Type B pancreatic cell (in vitro differentiated cells): ENCODE measurements around the gene PRKCE. TPM values are rescaled to one million over a fixed set of nuclear protein-coding genes. Genes with fewer than 3 reads are reported as not detected.
"Not testable (repeated sequence)": the region's sequence is repeated elsewhere in the genome, so short reads cannot be mapped to it uniquely, and the experiment has no call there.

Experiments used
- DNase-seq: peaks from one replicate; pipeline ENCODE4 v3.0.0; 2021; ENCODE audit warnings: mixed read lengths; ENCODE audit not compliant: unreplicated experiment; ENCODE audit errors: extremely low spot score
- H3K27ac Mint-ChIP-seq: 2 replicates; pipeline ENCODE4 v1.8.0; 2021; ENCODE audit warnings: mild to moderate bottlenecking, mixed read lengths
- H3K27me3 Mint-ChIP-seq: 2 replicates; pipeline ENCODE4 v1.8.0; 2021; ENCODE audit warnings: mixed read lengths
- H3K36me3 Mint-ChIP-seq: 2 replicates; pipeline ENCODE4 v1.8.0; 2021; ENCODE audit warnings: mixed read lengths
- H3K4me1 Mint-ChIP-seq: one replicate; pipeline ENCODE4 v1.8.0; 2021; ENCODE audit warnings: mixed read lengths; ENCODE audit not compliant: unreplicated experiment
- H3K4me3 Mint-ChIP-seq: 2 replicates; pipeline ENCODE4 v1.8.0; 2021; ENCODE audit warnings: mild to moderate bottlenecking, mixed read lengths
- H3K9me3 Mint-ChIP-seq: 2 replicates; pipeline ENCODE4 v1.8.0; 2021; ENCODE audit warnings: mixed read lengths
- total RNA-seq: library from RNA; stranded (reverse); gene quantifications from 2 replicates; pipeline ENCODE4 v1.2.1, GENCODE V29; 2021; ENCODE audit warnings: low replicate concordance
- TF ChIP-seq, protein P1 (sequence below): fragments of 200-600 bp; sonication (generic); conservative IDR thresholded peaks from 2 replicates; pipeline ENCODE4 v1.5.0; 2021; ENCODE audit warnings: antibody characterized with exemption, mild to moderate bottlenecking

PRKCE gene
- total RNA-seq, 1 donor from 2014 or later, result 21.2 TPM

DNA sequence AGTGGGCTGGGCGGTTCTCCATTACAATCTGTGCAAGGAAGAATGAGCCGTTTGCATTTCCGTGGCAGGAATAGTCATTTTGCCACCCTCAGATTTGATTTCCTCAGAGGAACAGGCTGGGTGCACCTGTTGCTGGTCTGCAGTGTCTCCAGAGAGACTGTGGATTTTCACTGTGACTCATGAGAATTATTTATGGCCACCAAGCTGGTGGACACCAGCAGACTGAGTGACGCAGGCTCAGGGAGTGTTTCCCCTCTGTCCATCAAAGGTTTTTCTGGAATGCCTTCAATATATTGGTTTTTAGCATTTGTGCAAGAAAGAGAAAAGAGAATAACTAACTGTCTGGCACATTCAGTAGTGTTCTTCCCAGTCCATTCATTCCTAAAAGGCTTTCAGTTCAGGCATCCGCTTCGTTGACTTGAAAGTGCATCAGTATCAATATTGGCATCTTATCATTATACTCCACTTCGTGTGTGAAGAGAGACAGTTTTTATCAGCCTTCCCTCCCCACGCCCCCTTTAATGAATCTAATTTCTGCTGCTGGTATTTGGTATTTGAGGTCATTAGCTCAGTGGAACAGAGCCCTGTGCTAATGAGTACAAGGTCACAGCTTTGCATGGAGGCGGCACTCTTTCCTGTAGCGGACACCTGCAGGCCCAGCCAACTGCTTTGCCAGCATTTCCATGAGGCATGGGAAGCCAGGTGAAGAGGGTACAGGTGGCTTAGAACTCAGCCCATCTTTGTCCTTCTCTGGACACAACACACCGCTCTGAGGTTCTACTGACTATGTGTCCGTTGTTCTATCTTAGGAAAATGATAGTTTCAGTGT, 39.9 kb downstream of the PRKCE start:
- Mint-ChIP-seq H3K27ac (no peak overlapping the region), H3K27me3 (no peaks in the 10 kb centered on the region), H3K4me1 (peaks cover 19% of the 10 kb centered on the region), H3K9me3 (no peaks in the 10 kb centered on the region), H3K36me3 (no peaks in the 10 kb centered on the region), H3K4me3 (no peak overlapping the region)
- TF ChIP-seq, protein P1, sequence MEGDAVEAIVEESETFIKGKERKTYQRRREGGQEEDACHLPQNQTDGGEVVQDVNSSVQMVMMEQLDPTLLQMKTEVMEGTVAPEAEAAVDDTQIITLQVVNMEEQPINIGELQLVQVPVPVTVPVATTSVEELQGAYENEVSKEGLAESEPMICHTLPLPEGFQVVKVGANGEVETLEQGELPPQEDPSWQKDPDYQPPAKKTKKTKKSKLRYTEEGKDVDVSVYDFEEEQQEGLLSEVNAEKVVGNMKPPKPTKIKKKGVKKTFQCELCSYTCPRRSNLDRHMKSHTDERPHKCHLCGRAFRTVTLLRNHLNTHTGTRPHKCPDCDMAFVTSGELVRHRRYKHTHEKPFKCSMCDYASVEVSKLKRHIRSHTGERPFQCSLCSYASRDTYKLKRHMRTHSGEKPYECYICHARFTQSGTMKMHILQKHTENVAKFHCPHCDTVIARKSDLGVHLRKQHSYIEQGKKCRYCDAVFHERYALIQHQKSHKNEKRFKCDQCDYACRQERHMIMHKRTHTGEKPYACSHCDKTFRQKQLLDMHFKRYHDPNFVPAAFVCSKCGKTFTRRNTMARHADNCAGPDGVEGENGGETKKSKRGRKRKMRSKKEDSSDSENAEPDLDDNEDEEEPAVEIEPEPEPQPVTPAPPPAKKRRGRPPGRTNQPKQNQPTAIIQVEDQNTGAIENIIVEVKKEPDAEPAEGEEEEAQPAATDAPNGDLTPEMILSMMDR, result no peak
- DNase-seq, result no peak

DNA sequence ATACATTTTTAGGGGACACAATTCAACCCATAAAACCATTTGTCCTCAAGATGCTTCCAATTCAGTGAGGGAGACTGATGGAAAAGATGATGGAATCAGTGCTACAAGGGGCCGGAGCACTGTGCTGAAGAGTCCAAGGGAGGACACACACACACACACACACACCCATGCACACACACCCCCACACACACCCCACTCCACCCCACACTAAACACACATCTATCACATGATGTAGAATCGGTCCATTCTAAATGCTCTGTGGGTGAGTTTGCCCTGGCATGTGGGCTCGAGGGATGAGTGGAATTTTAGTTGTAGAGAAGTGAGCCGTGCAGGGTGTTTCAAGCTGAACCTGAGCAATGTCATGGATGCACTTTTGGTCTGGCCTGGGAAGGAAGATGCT, 41.1 kb downstream of the PRKCE start:
- H3K4me1 Mint-ChIP-seq, result peaks cover 25% of the 10 kb centered on the region
- DNase-seq, result no peak
- TF ChIP-seq, protein P1, result no peak
- no peaks in the 10 kb centered on the region for H3K27me3 Mint-ChIP-seq
- no peaks in the 10 kb centered on the region for H3K9me3 Mint-ChIP-seq
- H3K27ac Mint-ChIP-seq, result no peak overlapping the region
- no peak overlapping the region for H3K4me3 Mint-ChIP-seq
- no peaks in the 10 kb centered on the region for H3K36me3 Mint-ChIP-seq

DNA sequence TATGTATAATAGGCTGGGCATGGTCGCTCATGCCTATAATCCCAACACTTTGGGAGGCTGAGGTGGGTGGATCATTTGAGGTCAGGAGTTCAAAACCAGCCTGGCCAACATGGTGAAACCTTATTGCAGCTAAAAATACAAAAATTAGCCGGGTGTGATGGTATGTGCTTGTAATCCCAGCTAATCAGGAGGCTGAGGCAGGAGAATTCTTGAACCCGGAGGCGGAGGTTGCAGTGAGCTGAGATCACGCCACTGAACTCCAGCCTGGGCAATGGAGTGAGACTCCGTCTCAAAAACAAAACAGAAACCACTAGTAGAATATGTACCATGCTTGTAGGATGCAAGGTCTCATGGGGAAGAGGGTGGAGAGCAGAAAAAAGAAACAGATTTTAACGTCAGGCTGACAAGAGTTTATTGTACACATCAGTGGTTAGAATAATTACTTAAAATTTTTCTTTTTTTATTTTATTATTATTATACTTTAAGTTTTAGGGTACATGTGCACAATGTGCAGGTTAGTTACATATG, 44.1 kb downstream of the PRKCE start:
- peaks cover 37% of the 10 kb centered on the region for H3K4me1 Mint-ChIP-seq
- H3K36me3 Mint-ChIP-seq, H3K9me3 Mint-ChIP-seq, DNase-seq, H3K27ac Mint-ChIP-seq, H3K4me3 Mint-ChIP-seq, H3K27me3 Mint-ChIP-seq: not testable (repeated sequence)

DNA sequence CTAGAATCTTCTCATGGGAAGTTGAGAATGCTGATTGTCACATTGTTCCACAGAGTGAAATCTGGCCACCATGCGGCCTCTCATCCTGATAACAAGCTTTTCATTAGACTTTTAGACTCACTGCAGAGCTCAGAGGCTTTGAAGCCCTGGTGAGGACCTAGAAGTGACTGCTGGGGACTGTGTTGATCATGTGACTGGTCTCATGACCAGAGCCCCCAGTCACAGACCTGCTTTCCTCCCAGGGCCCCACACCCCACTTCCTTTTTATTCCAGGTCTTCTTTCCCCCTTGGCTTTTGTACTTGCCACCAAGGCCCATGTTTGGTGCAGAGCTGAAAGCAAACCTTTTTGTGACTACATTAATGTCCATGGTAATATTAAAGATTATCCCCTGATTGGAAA, 45.2 kb downstream of the PRKCE start:
- Mint-ChIP-seq H3K27me3 (no peaks in the 10 kb centered on the region), H3K27ac (no peak overlapping the region), H3K4me3 (no peak overlapping the region), H3K4me1 (peaks cover 38% of the 10 kb centered on the region), H3K36me3 (no peaks in the 10 kb centered on the region), H3K9me3 (no peaks in the 10 kb centered on the region)
- TF ChIP-seq, protein P1, result no peak
- DNase-seq, result no peak

DNA sequence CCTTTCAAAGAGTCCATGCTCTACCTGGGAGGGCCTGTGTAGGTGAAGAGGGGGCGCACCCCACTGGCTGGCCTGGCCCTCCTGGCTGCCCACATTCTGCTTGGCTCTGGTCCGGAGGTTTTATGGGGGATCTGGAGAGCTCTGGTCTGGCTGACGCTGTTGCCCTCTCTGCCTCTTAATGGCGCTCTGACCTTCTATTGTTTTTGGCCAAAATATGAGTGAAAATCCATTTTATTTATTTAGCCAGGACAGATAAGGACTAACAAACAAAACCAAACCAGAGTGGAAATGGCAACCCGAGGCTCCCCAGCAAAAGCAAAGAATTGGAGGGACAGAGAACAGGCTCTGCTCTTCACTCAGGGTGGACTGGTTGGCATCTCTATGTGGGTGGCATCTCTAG, 45.7 kb downstream of the PRKCE start:
- Mint-ChIP-seq H3K4me3 (no peak overlapping the region), H3K4me1 (peaks cover 38% of the 10 kb centered on the region), H3K27ac (no peak overlapping the region), H3K27me3 (no peaks in the 10 kb centered on the region), H3K9me3 (no peaks in the 10 kb centered on the region), H3K36me3 (no peaks in the 10 kb centered on the region)
- DNase-seq, result no peak
- TF ChIP-seq, protein P1, result no peak

DNA sequence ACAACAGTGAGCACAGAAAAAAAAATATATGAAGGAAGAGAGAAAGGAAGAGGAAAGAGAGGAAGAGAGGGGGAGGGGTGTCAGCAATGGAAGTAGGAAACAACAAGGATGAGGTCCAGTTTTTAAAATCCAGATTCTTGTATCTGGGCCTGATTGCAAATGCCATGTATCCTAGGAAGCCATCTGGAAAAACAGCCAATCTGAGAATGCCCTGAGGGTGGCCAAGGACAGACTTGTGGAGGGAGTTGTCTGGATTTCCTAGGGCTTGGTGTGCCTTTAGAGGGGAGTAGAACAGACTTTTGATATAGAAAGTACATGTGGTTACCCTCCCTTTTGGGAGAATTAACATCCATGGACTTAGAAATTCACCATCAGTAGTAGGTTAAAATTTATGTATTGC, 47.1 kb downstream of the PRKCE start:
- peaks cover 38% of the 10 kb centered on the region for H3K4me1 Mint-ChIP-seq
- H3K27ac Mint-ChIP-seq, result no peak overlapping the region
- no peaks in the 10 kb centered on the region for H3K27me3 Mint-ChIP-seq
- H3K9me3 Mint-ChIP-seq, result no peaks in the 10 kb centered on the region
- no peak overlapping the region for H3K4me3 Mint-ChIP-seq
- no peak for DNase-seq
- no peaks in the 10 kb centered on the region for H3K36me3 Mint-ChIP-seq
- TF ChIP-seq, protein P1, result no peak
